ENCODE measurements around the gene PRKD3. TPM values are rescaled to one million over a fixed set of nuclear protein-coding genes. Genes with fewer than 3 reads are reported as not detected.

Gene PRKD3
- total and polyA plus RNA-seq, 11 donors, result 3.4 to 24.5 (median 11.1) TPM

- no peak overlapping the region for H3K27ac ChIP-seq
- no peak overlapping the region for H3K4me3 ChIP-seq
- peaks cover 0 to 9% (median 0%) of the 10 kb centered on the region in 12 donors for H3K4me1 ChIP-seq
- intact Hi-C loops (cut with DNase I), result no loop called here
- no peaks in the 10 kb centered on the region for H3K27me3 ChIP-seq
- WGBS, 4 donors, result 63 to 79% (median 74%) methylated on average over 9 of the region's 9 CpGs
- H3K36me3 ChIP-seq, result no peaks in the 10 kb centered on the region
- ATAC-seq (no peak), DNase-seq (no peak)
- no peaks in the 10 kb centered on the region for H3K9me3 ChIP-seq
- TF ChIP-seq CTCF (IDR thresholded peaks at IDR 0.05) (no peak), POLR2A (IDR thresholded peaks at IDR 0.05) (no peak)
These were observed 37.5 kb upstream of the PRKD3 start for GRCh38 chr2:37361994-37362698.

- no peak overlapping the region for H3K27ac ChIP-seq
- 90 to 97% (median 95%) methylated on average over 3 of the region's 3 CpGs for WGBS, 4 donors
- intact Hi-C loops (cut with DNase I), result no loop called here
These were observed 36.7 kb upstream of the PRKD3 start for GRCh38 chr2:37361216-37361815.

GRCh38 chr2:37358466-37358865 lies 33.8 kb upstream of the PRKD3 start:
- Histone ChIP-seq H3K36me3 (no peaks in the 10 kb centered on the region), H3K27me3 (no peaks in the 10 kb centered on the region), H3K4me1 (peaks cover 0 to 9% (median 0%) of the 10 kb centered on the region in 12 donors), H3K27ac (no peak overlapping the region), H3K4me3 (no peak overlapping the region), H3K9me3 (no peaks in the 10 kb centered on the region)
- ATAC-seq (no peak), DNase-seq (no peak)
- intact Hi-C loops (cut with DNase I), result loop anchor here in 1 of 10 donors (10.0 kb wide), 1 partner anchor 194 kb away; no protein-coding TSS in a partner anchor
- WGBS, 4 donors, result 97 to 98% (median 98%) methylated on average over 3 of the region's 3 CpGs
- TF ChIP-seq POLR2A (IDR thresholded peaks at IDR 0.05) (no peak), CTCF (IDR thresholded peaks at IDR 0.05) (no peak)

More at GRCh38 chr2:37361216-37361815, 36.7 kb upstream of the PRKD3 start:
- no peak overlapping the region for H3K4me3 ChIP-seq
- ATAC-seq, result no peak
- peaks cover 0 to 9% (median 0%) of the 10 kb centered on the region in 12 donors for H3K4me1 ChIP-seq
- DNase-seq, result no peak
- H3K36me3 ChIP-seq, result no peaks in the 10 kb centered on the region
- H3K9me3 ChIP-seq, result no peaks in the 10 kb centered on the region
- H3K27me3 ChIP-seq, result no peaks in the 10 kb centered on the region
- TF ChIP-seq POLR2A (IDR thresholded peaks at IDR 0.05) (no peak), CTCF (IDR thresholded peaks at IDR 0.05) (no peak)

- H3K27me3 ChIP-seq, result no peaks in the 10 kb centered on the region
- H3K4me1 ChIP-seq, result peaks cover 0 to 9% (median 0%) of the 10 kb centered on the region in 12 donors
- TF ChIP-seq POLR2A (IDR thresholded peaks at IDR 0.05) (no peak), CTCF (IDR thresholded peaks at IDR 0.05) (no peak)
- no peaks in the 10 kb centered on the region for H3K9me3 ChIP-seq
- 42 to 57% (median 50%) methylated on average over 4 of the region's 4 CpGs for WGBS, 4 donors
- ATAC-seq, result peak in 1 of 4 donors; percentile 42
- peak overlapping the region in 1 of 12 donors; percentile 20 for H3K27ac ChIP-seq
- DNase-seq, result peak in 2 of 5 donors; percentile 30 to 38
- intact Hi-C loops (cut with DNase I), result loop anchor here in 1 of 10 donors (10.0 kb wide), 1 partner anchor 193 kb away; no protein-coding TSS in a partner anchor
- no peak overlapping the region for H3K4me3 ChIP-seq
- H3K36me3 ChIP-seq, result no peaks in the 10 kb centered on the region
These were observed 32.9 kb upstream of the PRKD3 start for GRCh38 chr2:37357530-37357929.
